OCI-LY3 (cell line): ENCODE measurements around the gene CKAP5.

Experiments
- H2AFZ ChIP-seq: fragments of 200-600, 300-600 bp; shearing (Covaris generic); 2 replicates; pipeline ENCODE4 v1.6.0; 2014; ENCODE audit warnings: antibody characterized with exemption, low read depth, low read length
- H3K27ac ChIP-seq: fragments of 200-600, 300-600 bp; sonication (generic); 2 replicates; pipeline ENCODE4 v1.5.1; 2014; ENCODE audit warnings: mild to moderate bottlenecking, low read length, moderate library complexity, mixed read lengths
- H3K27me3 ChIP-seq: fragments of 200-600, 300-600 bp; sonication (generic); 2 replicates; pipeline ENCODE4 v1.6.1; 2014; ENCODE audit warnings: low read depth, low read length, mixed read lengths
- H3K36me3 ChIP-seq: fragments of 200-600, 300-600 bp; sonication (generic); replicated peaks from 2 replicates; pipeline ENCODE3; 2014; ENCODE audit warnings: low read depth, low read length, mixed read lengths
- H3K4me1 ChIP-seq: fragments of 300-600, 200-600 bp; sonication (generic); 2 replicates; pipeline ENCODE4 v1.6.1; 2014; ENCODE audit warnings: low read length, mixed read lengths
- H3K4me2 ChIP-seq: fragments of 200-600, 300-600 bp; sonication (generic); 2 replicates; pipeline ENCODE4 v1.6.1; 2014; ENCODE audit warnings: low read length, mixed read lengths
- H3K4me3 ChIP-seq: fragments of 300-600, 200-600 bp; sonication (generic); 2 replicates; pipeline ENCODE4 v1.5.1; 2014; ENCODE audit warnings: antibody characterized with exemption, mild to moderate bottlenecking, low read length, moderate library complexity
- H3K79me2 ChIP-seq: fragments of 300-600, 200-600 bp; shearing (Covaris generic); 2 replicates; pipeline ENCODE4 v1.6.1; 2014; ENCODE audit warnings: mild to moderate bottlenecking, low read length, mixed read lengths
- H3K9ac ChIP-seq: fragments of 300-600, 200-600 bp; shearing (Covaris generic); 2 replicates; pipeline ENCODE4 v1.6.0; 2014; ENCODE audit warnings: mild to moderate bottlenecking, low read length, moderate library complexity
- H3K9me3 ChIP-seq: fragments of 200-600, 300-600 bp; shearing (Covaris generic); 2 replicates; pipeline ENCODE4 v1.6.1; 2014; ENCODE audit warnings: low read length, mixed read lengths; ENCODE audit not compliant: insufficient read depth
- H4K20me1 ChIP-seq: fragments of 200-600, 300-600 bp; sonication (generic); 2 replicates; pipeline ENCODE4 v1.6.1; 2016; ENCODE audit warnings: low read length, mixed read lengths; ENCODE audit not compliant: insufficient read depth
- CTCF ChIP-seq: fragments of 200-600, 300-600 bp; sonication (generic); IDR thresholded peaks from 2 replicates; pipeline ENCODE4 v1.5.1; 2014; ENCODE audit warnings: antibody characterized with exemption, low read length, low read depth
- EZH2phosphoT487 ChIP-seq: fragments of 200-600 bp; shearing (Covaris generic); IDR thresholded peaks from 2 replicates; pipeline ENCODE4 v1.6.1; 2018; ENCODE audit warnings: antibody characterized with exemption, mixed run types, low read depth

Gene CKAP5

DNA sequence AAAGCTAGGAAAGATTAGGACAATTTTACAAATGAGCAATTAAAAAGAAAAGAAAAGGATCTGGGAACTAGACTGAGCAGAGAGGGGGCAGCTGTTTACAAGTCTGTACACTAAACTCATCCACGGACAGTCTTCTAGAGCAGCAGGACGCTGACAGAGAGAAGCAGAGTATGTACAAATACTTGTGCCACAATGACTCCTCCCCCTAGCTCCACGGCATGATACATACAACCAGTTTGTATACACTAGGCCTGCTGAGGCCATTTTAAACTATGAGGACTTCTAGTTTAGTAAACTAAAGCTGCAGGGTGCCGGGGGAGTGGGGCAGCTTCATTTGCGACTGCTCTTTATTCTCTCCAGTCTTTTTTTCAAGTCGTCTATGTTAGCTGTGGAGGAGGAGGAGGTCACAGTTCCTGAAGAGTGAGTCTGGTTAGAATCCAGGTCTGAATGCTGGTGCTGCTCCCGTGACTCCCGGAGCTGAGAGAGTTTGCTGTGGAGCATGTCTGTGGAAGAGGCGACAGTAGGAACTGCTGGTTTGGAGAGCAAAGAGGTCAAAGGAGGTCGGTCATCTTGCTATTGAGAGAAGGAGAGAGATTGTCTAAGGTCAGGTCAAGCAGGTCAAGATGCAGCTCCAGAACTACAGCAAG, 102.3 kb downstream of the CKAP5 start:
- H3K27ac ChIP-seq: no peak overlapping the region
- peaks cover 64% of the 10 kb centered on the region for H3K36me3 ChIP-seq
- H3K27me3 ChIP-seq: no peaks in the 10 kb centered on the region
- H3K79me2 ChIP-seq: no peaks in the 10 kb centered on the region
- TF ChIP-seq EZH2phosphoT487: no peak
- TF ChIP-seq CTCF: no peak
- no peak overlapping the region for H2AFZ ChIP-seq
- no peak overlapping the region for H3K4me3 ChIP-seq
- no peaks in the 10 kb centered on the region for H4K20me1 ChIP-seq
- H3K4me2 ChIP-seq: no peak overlapping the region
- H3K4me1 ChIP-seq: no peaks in the 10 kb centered on the region
- no peak overlapping the region for H3K9ac ChIP-seq
- no peaks in the 10 kb centered on the region for H3K9me3 ChIP-seq

- Histone ChIP-seq H3K36me3 (peaks cover 65% of the 10 kb centered on the region), H3K79me2 (no peaks in the 10 kb centered on the region), H3K9me3 (no peaks in the 10 kb centered on the region), H4K20me1 (no peaks in the 10 kb centered on the region), H3K27me3 (no peaks in the 10 kb centered on the region), H3K9ac (no peak overlapping the region), H3K27ac (no peak overlapping the region), H2AFZ (no peak overlapping the region), H3K4me2 (no peak overlapping the region), H3K4me3 (no peak overlapping the region), H3K4me1 (no peaks in the 10 kb centered on the region)
- TF ChIP-seq CTCF (no peak), EZH2phosphoT487 (no peak)
These were observed 103.0 kb downstream of the CKAP5 start for GRCh38 chr11:46743043-46743442.

- no peak overlapping the region for H2AFZ ChIP-seq
- H3K27me3 ChIP-seq: no peaks in the 10 kb centered on the region
- no peaks in the 10 kb centered on the region for H3K79me2 ChIP-seq
- H3K4me2 ChIP-seq: no peak overlapping the region
- H3K4me3 ChIP-seq: no peak overlapping the region
- peaks cover 61% of the 10 kb centered on the region for H3K36me3 ChIP-seq
- H4K20me1 ChIP-seq: no peaks in the 10 kb centered on the region
- H3K9ac ChIP-seq: no peak overlapping the region
- H3K9me3 ChIP-seq: no peaks in the 10 kb centered on the region
- no peaks in the 10 kb centered on the region for H3K4me1 ChIP-seq
- H3K27ac ChIP-seq: no peak overlapping the region
- TF ChIP-seq CTCF: no peak
- no peak for TF ChIP-seq EZH2phosphoT487
These were observed 104.2 kb downstream of the CKAP5 start for GRCh38 chr11:46741600-46742484.

DNA sequence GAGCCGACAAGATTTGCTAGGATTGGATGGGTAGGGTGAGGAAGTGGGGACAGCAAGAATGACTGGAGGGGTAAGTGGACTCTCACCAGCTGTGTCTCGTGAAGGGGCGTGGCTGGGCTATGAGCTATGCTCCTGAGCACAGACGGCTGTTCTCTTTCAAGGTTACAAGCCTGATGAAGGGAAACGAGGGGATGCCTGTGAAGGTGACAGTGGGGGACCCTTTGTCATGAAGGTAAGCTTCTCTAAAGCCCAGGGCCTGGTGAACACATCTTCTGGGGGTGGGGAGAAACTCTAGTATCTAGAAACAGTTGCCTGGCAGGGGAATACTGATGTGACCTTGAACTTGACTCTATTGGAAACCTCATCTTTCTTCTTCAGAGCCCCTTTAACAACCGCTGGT, 107.2 kb downstream of the CKAP5 start:
- H3K36me3 ChIP-seq: peaks cover 34% of the 10 kb centered on the region
- H3K79me2 ChIP-seq: no peaks in the 10 kb centered on the region
- H3K4me1 ChIP-seq: no peaks in the 10 kb centered on the region
- no peak overlapping the region for H2AFZ ChIP-seq
- no peak overlapping the region for H3K4me2 ChIP-seq
- H3K9me3 ChIP-seq: no peaks in the 10 kb centered on the region
- H4K20me1 ChIP-seq: no peaks in the 10 kb centered on the region
- no peak overlapping the region for H3K27ac ChIP-seq
- no peaks in the 10 kb centered on the region for H3K27me3 ChIP-seq
- H3K9ac ChIP-seq: no peak overlapping the region
- TF ChIP-seq CTCF: no peak
- no peak for TF ChIP-seq EZH2phosphoT487
- no peak overlapping the region for H3K4me3 ChIP-seq
